K562 (cell line): ENCODE measurements around the gene CRADD. TPM values are rescaled to one million over a fixed set of nuclear protein-coding genes. Genes with fewer than 3 reads are reported as not detected.

ENCODE experiments used
- RHOXF2B ChIP-seq: fragments of 250-450 bp; sonication (Bioruptor Pico); conservative IDR thresholded peaks from 2 replicates; pipeline ENCODE4 v1.5.1; 2021
- ZNF318 ChIP-seq, 2 experiments: fragments of 450-650 bp; IDR thresholded peaks; 2 replicates each; pipeline ENCODE4 v1.6.1; 2016; ENCODE audit warnings: mild to moderate bottlenecking in 2 of 2, borderline replicate concordance in 1 of 2, low read depth in 1 of 2, moderate library complexity in 1 of 2
- ZNF445 ChIP-seq: fragments of 250-450 bp; sonication (Bioruptor Pico); IDR thresholded peaks from 2 replicates; pipeline ENCODE4 v1.4.0; 2020; ENCODE audit warnings: low read depth, mild to moderate bottlenecking, moderate library complexity
- polyA plus RNA-seq, 8 experiments: library from polyadenylated mRNA; depleted of rRNA in 4 of 8; stranded (reverse) in 5 of 8; unstranded in 3 of 8; fragments of >200 nt; fragmentation: Nextera tagmentation in 2 of 8; fragmentation: Illumina TruSeq in 1 of 8; extraction: Ambion mirVana in 2 of 8; extraction: Trizol in 1 of 8; gene quantifications; 2 replicates each; pipeline versions ENCODE4 v1.2.1 to v1.2.3, GENCODE V29; 2011 to 2014; ENCODE audit warnings: inconsistent platforms in 1 of 8, missing spikeins in 1 of 8
- total RNA-seq, 7 experiments: library from RNA; depleted of rRNA in 6 of 7; stranded (reverse); fragments of >200 nt in 6 of 7; fragmentation: Illumina TruSeq in 2 of 7; extraction: Trizol in 2 of 7; gene quantifications; 2 replicates each; pipeline versions ENCODE4 v1.2.1 to v1.2.3, GENCODE V29; 2011 to 2021; ENCODE audit warnings: low replicate concordance in 1 of 7

Gene CRADD
- total and polyA plus RNA-seq, 9 of the 15 experiments (the other 6 are each of a cell fraction or from before 2014, with no cell fraction given) = 20.5 to 41.1 (median 25.9) TPM

GRCh38 chr12:93896952-93897351, 219.8 kb downstream of the CRADD start (continued):
- TF ChIP-seq ZNF318 (IDR thresholded peaks at IDR 0.05; ENCODE audit: borderline replicate concordance in 1 of 2, low read depth in 1 of 2) (no peak), RHOXF2B (no peak), ZNF445 (CRISPR knock-in tag) (no peak)
